Transverse colon (tissue), 4 donors: ENCODE measurements around the gene OGFR. TPM values are rescaled to one million over a fixed set of nuclear protein-coding genes. Genes with fewer than 3 reads are reported as not detected.

Experiments
- DNase-seq: peaks from one replicate; pipeline ENCODE4 v3.0.0-alpha.2; 2019
- H3K27ac ChIP-seq, 4 donors: fragments of 200-600 bp; sonication (generic); 2 replicates each; pipeline ENCODE4 v1.5.1; 2016 to 2018; ENCODE audit warnings: inconsistent platforms in 4 of 4
- H3K27me3 ChIP-seq: fragments of 200-600 bp; sonication (generic); 2 replicates; pipeline ENCODE4 v1.5.1; 2017; ENCODE audit warnings: inconsistent platforms
- H3K36me3 ChIP-seq, 4 donors: fragments of 200-600 bp; sonication (generic); 2 replicates each; pipeline ENCODE4 v1.5.1; 2017 to 2019; ENCODE audit warnings: inconsistent platforms in 4 of 4
- H3K4me1 ChIP-seq, 4 donors: fragments of 200-600 bp; sonication (generic); 2 replicates each; pipeline ENCODE4 v1.5.1; 2017 to 2020; ENCODE audit warnings: inconsistent platforms in 4 of 4
- H3K4me3 ChIP-seq, 4 donors: fragments of 200-600 bp; sonication (generic); 1 replicate in 1 of 4; 2 replicates in 3 of 4; pipeline versions ENCODE4 v1.5.1 to v1.6.1; 2017 to 2019; ENCODE audit warnings: inconsistent platforms in 4 of 4
- H3K9me3 ChIP-seq, 2 donors: fragments of 200-600 bp; sonication (generic); 2 replicates each; pipeline ENCODE4 v1.5.1; 2017 to 2019; ENCODE audit warnings: inconsistent platforms in 2 of 2
- CTCF ChIP-seq, 5 experiments: fragments of 200-600 bp in 3 of 5; fragments of 450-650 bp in 2 of 5; sonication (generic) in 3 of 5; IDR thresholded peaks; 1 replicate in 2 of 5; 2 replicates in 3 of 5; pipeline ENCODE4 v1.5.1; 2016 to 2017; ENCODE audit warnings: antibody characterized with exemption in 5 of 5, inconsistent platforms in 3 of 5, mild to moderate bottlenecking in 2 of 5, moderate library complexity in 1 of 5
- EP300 ChIP-seq: sonication (generic); formaldehyde crosslinking; IDR thresholded peaks from one replicate; pipeline ENCODE4 v1.6.1; 2017; ENCODE audit warnings: antibody characterized with exemption, low read depth
- POLR2A ChIP-seq: fragments of 450-650 bp; IDR thresholded peaks from one replicate; pipeline ENCODE4 v1.6.1; 2016; ENCODE audit warnings: antibody characterized with exemption, mild to moderate bottlenecking, moderate library complexity
- POLR2AphosphoS5 ChIP-seq, 3 donors: sonication (generic); formaldehyde crosslinking; IDR thresholded peaks; one replicate each; pipeline ENCODE4 v1.6.1; 2016; ENCODE audit warnings: antibody characterized with exemption in 3 of 3
- WGBS, 2 donors: methylation state at CpG; one replicate each; pipeline ENCODE4 v1.1.5; 2018; ENCODE audit warnings: low coverage in 1 of 2; 5-methylcytosine and 5-hydroxymethylcytosine counted together
- in situ Hi-C, 4 donors: fragments of 200-750 bp; cut with MboI; loops; one replicate each; pipeline versions ENCODE4 v1.15.0 to v1.15.1; 2017; ENCODE audit warnings: low sequenced_read_pairs in 3 of 4, low pct_ligation_motif_present in 1 of 4, low pct_unique_long_range_greater_than_20kb in 1 of 4
- intact Hi-C: fragments of 100-400 bp; cut with DNase I; formaldehyde crosslinking; loops from one replicate; pipeline ENCODE4 v1.15.1; 2023; ENCODE audit warnings: low total_unique reads
- total RNA-seq, 4 donors: library from RNA; depleted of rRNA; stranded (reverse); fragments of >200 nt; gene quantifications; one replicate each; pipeline ENCODE4 v1.1.0, GENCODE V29; 2016

OGFR gene
- total RNA-seq, 4 donors from 2014 or later: 55.2 to 137 (median 71.1) TPM

DNA sequence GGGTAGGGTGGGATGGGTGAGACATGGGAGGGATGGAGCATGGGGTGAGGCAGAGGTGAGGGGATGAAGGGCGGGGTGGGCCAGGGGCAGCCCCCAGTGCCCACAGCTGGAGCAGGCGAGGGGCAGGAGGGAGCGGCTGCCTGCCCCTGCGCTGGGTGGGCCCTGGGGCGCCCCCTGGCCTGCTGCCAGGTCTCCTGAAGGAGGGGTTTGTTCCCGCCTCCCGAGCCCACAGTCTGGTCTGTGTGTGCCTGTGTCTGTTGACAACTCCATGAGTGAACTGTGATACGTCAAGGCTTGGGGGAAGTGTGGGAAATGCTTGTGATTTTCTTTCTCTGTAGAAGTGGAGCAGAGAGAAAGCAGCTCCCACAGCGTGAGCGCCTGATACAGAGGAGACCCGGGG lies 19.2 kb upstream of the OGFR start:
- Histone ChIP-seq H3K36me3 (no peaks in the 10 kb centered on the region), H3K4me3 (no peak overlapping the region), H3K9me3 (no peaks in the 10 kb centered on the region), H3K27me3 (no peaks in the 10 kb centered on the region), H3K4me1 (no peaks in the 10 kb centered on the region), H3K27ac (no peak overlapping the region)
- DNase-seq: no peak
- 75 to 80% methylated on average over 2 to 11 of the region's 11 CpGs for WGBS, 2 donors
- TF ChIP-seq CTCF (IDR thresholded peaks at IDR 0.05) (no peak), EP300 (no peak)
- intact Hi-C loops: no loop called here
- in situ Hi-C loops: loop anchor here in 2 of 4 donors (10.0 to 25.0 kb wide), 3 partner anchors 98 to 291 kb away; no protein-coding TSS in a partner anchor

GRCh38 chr20:62786157-62786556 lies 18.5 kb upstream of the OGFR start:
- intact Hi-C loops: no loop called here

GRCh38 chr20:62787321-62787720 lies 17.3 kb upstream of the OGFR start:
- H3K4me1 ChIP-seq: peaks cover 0 to 4% (median 3%) of the 10 kb centered on the region in 4 donors
- in situ Hi-C loops: loop anchor here in 2 of 4 donors (10.0 to 25.0 kb wide), 3 partner anchors 100 to 293 kb away; no protein-coding TSS in a partner anchor
- H3K27ac ChIP-seq: no peak overlapping the region
- WGBS, 2 donors: 76 to 82% methylated on average over 5 to 7 of the region's 7 CpGs
- H3K27me3 ChIP-seq: no peaks in the 10 kb centered on the region
- no peaks in the 10 kb centered on the region for H3K9me3 ChIP-seq
- no peaks in the 10 kb centered on the region for H3K36me3 ChIP-seq
- no peak overlapping the region for H3K4me3 ChIP-seq
- no peak for TF ChIP-seq CTCF (IDR thresholded peaks at IDR 0.05)
- no peak for TF ChIP-seq POLR2A
- TF ChIP-seq POLR2AphosphoS5 (IDR thresholded peaks at IDR 0.05): no peak
- no peak for TF ChIP-seq EP300
- no peak for DNase-seq
- intact Hi-C loops: no loop called here

More at GRCh38 chr20:62786157-62786556, 18.5 kb upstream of the OGFR start:
- H3K27me3 ChIP-seq: no peaks in the 10 kb centered on the region
- in situ Hi-C loops: loop anchor here in 2 of 4 donors (10.0 to 25.0 kb wide), 3 partner anchors 99 to 291 kb away; no protein-coding TSS in a partner anchor
- no peak for DNase-seq
- H3K4me3 ChIP-seq: no peak overlapping the region
- WGBS, 2 donors: 76% methylated on average over 13 of the region's 13 CpGs; no CpG with 5 or more reads in 1 of the 2 donors
- TF ChIP-seq EP300: no peak
- TF ChIP-seq POLR2A: no peak
- no peak for TF ChIP-seq CTCF (IDR thresholded peaks at IDR 0.05)
- no peak for TF ChIP-seq POLR2AphosphoS5 (IDR thresholded peaks at IDR 0.05)
- H3K4me1 ChIP-seq: peaks cover 0 to under 1% (median under 1%) of the 10 kb centered on the region in 4 donors
- H3K9me3 ChIP-seq: no peaks in the 10 kb centered on the region
- no peak overlapping the region for H3K27ac ChIP-seq
- no peaks in the 10 kb centered on the region for H3K36me3 ChIP-seq

GRCh38 chr20:62787866-62788265 lies 16.8 kb upstream of the OGFR start:
- WGBS, 2 donors: 68% methylated on average over 5 of the region's 5 CpGs; no CpG with 5 or more reads in 1 of the 2 donors
- no peak for DNase-seq
- Histone ChIP-seq H3K4me3 (no peak overlapping the region), H3K9me3 (no peaks in the 10 kb centered on the region), H3K4me1 (peaks cover 0 to 4% (median 3%) of the 10 kb centered on the region in 4 donors), H3K27ac (no peak overlapping the region), H3K27me3 (no peaks in the 10 kb centered on the region), H3K36me3 (no peaks in the 10 kb centered on the region)
- TF ChIP-seq POLR2AphosphoS5 (IDR thresholded peaks at IDR 0.05) (no peak), EP300 (no peak), CTCF (IDR thresholded peaks at IDR 0.05) (no peak), POLR2A (no peak)
- in situ Hi-C loops (loop anchor here in 2 of 4 donors (10.0 to 25.0 kb wide), 3 partner anchors 101 to 293 kb away; no protein-coding TSS in a partner anchor), intact Hi-C loops (no loop called here)
